RPMI8226 (cell line): ENCODE measurements around the gene RUVBL2.
A peak's percentile ranks its signal among the peaks of the same experiment; 100 is the strongest.

Experiments used
- DNase-seq: peaks from one replicate; pipeline ENCODE4 v3.0.0-alpha.2; 2015

Gene RUVBL2

GRCh38 chr19:48989701-48990291 lies 3.9 kb upstream of the RUVBL2 start:
- no peak for DNase-seq

- no peak for DNase-seq
Measured at GRCh38 chr19:48990400-48990799, 3.3 kb upstream of the RUVBL2 start.

DNA sequence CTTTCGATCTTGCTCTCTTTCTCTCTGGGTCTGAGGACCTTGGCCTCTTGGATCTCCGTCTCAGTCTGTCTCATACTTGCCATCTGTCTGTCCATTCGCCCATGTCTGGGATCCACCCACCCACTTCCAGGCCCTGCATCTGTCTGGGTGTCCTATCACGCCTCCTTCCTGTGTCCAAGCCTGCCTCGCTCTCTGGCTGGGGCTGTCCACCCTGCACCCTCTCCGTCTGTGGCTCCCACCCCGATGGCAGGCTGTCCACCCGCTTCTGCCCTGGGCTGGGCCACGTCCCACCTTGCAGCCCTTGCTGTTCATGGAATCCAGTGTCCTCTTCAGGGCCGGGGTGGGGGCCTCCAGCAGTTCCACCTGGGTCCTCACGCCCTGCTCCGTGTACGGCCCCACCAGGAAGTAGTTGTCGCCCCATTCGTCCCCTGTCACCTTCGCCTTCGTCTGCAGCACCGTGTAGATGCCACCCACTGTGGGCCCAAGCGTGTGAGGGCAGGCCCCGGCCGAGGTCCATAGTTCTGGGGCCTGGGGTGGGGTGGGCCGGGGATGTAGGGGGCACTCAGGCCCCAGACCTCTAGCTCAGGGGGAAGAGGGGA lies 2.6 kb upstream of the RUVBL2 start:
- no peak for DNase-seq

DNA sequence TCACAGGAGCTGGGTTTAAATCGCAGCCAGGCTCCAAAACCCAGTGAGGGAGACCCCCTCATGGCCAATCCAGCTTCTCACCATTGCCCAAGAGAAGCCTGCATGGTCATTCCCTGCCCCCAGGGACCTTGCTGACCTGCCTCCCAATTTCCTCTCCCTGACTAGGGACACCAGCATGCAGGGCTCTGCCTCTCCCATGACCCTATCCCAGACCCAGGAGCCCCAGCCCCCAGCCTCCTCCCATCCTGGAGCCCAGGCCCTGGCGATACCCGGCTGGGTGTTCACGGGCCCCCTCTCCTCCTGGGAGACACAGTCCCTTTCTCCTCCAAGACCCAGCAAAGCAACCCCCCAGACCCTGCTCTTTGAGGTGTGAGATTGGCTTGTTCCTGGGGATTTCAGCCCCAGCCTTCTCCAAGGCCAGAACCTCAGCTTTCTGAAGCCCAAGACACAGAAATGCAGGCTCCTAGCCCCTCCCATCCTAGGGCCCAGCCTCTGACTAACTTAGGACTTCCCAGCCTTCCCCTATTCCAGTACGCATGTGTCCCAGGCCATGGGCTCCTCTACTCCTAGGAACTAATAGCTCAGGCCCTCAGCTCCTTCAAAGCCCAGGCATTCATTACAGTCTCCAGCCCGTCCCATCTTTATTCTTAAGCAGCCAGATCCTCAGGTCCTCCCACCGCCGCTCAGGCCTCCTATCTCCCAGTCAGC lies 1.7 kb upstream of the RUVBL2 start:
- no peak for DNase-seq

GRCh38 chr19:48992581-48993174 lies 1.0 kb upstream of the RUVBL2 start:
- DNase-seq, result no peak

GRCh38 chr19:48994035-48994386 lies 324 bp downstream of the RUVBL2 start:
- no peak for DNase-seq

DNA sequence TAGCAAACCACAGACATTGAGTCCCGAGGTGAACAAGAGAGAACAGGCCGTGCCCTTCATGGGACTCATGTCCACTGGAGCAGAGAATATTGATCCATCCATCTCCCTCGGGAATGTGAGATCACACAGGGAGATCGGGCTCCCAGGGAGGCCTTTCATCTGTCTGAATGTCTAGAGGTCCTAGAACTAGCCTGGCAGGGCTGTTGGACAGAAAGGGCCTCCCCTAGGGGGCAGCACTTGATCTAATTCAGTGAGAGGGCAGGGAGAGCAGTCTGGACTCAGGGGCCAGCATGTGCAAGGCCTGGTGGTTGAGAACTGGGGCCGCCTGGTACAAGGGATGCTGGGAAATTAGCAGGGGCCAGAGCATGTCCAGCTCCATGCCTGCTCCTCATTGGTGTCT lies 4.3 kb downstream of the RUVBL2 start:
- DNase-seq, result peak; percentile 46

- peak; percentile 37 for DNase-seq
Measured at GRCh38 chr19:48999481-49000325, 6.0 kb downstream of the RUVBL2 start.

GRCh38 chr19:49004133-49004532 lies 10.4 kb downstream of the RUVBL2 start:
- DNase-seq, result no peak

- no peak for DNase-seq
Measured at GRCh38 chr19:49004964-49005614, 11.4 kb downstream of the RUVBL2 start.

DNA sequence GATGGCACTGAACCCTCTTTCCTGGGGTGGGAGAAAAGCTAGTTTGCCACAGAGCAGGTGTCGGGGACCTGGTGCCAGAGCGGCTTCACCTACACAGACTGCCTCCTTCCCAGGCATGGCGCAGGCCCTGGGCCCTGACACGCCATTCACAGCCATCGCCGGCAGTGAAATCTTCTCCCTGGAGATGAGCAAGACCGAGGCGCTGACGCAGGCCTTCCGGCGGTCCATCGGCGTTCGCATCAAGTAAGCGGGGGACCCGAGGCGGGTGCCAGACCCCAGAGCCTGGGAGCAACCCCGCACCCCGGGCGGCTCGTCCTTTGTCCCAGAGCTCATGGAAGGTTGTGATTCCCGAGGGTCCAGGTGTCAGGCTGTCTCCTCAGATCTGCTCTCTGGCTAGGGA lies 13.2 kb downstream of the RUVBL2 start:
- DNase-seq, result no peak

DNA sequence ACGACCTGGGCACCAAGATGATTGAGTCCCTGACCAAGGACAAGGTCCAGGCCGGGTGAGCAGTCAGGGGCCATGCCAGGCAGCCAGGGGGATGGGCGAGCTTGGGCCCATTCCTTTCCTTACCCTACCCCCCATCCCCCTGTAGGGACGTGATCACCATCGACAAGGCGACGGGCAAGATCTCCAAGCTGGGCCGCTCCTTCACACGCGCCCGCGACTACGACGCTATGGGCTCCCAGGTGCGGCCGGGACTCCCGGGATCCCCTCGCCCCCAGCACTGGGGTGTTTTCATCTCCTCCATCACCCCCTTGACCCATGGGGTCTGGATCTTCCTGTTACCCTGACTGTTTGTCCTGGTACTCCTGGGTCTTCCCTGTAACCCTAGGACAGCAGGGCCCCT lies 16.1 kb downstream of the RUVBL2 start:
- no peak for DNase-seq

GRCh38 chr19:49010453-49010852 lies 16.8 kb downstream of the RUVBL2 start:
- no peak for DNase-seq

- no peak for DNase-seq
Measured at GRCh38 chr19:49011194-49011593, 17.5 kb downstream of the RUVBL2 start.

GRCh38 chr19:49014123-49014869 lies 20.6 kb downstream of the RUVBL2 start:
- DNase-seq, result no peak

- DNase-seq, result no peak
Measured at GRCh38 chr19:49014870-49015255, 21.2 kb downstream of the RUVBL2 start.

- no peak for DNase-seq
Measured at GRCh38 chr19:49016067-49016839, 22.6 kb downstream of the RUVBL2 start.

- no peak for DNase-seq
Measured at GRCh38 chr19:49017041-49017665, 23.5 kb downstream of the RUVBL2 start, which contains the start of gene LHB. Gene LHB (minus strand): TSS chr19:49017091. CDS start chr19:49017081, 10 bp downstream.

DNA sequence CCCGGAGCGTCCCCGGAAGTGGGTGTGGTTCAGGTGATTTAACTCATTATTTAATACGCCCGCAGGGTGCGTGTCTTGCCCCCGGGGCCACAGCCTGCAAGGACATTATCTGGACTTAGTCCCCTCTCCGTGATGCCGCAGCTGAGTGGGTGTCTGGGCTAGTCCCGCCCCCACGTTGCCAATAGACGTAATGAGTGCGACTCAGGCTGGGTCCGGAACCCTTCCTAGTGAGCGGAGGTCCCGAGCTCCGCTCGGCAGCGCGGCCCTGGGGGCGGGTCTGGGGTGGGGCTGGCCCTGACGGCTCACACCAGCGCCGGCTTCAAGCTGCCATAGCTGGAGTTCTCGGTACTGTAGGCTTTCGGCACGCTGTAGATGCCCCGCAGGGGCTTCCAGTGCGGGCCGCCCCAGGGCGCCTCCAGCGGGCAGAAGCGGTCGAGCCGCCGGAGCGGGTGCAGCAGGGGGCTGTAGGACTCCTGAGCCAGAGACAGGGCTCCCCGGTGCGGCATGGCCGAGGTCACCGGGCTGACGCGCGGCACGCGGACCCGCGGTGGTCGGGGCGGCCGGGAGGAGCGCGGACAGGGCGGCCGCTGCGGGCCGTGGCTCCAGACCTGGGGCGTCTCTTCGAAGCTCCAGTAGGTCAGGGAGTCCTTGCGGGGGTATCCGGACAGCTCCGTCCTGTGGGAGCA lies 24.1 kb downstream of the RUVBL2 start:
- DNase-seq, result peak; percentile 54
